ENCODE measurements around the gene MTERF4. TPM values are rescaled to one million over a fixed set of nuclear protein-coding genes. Genes with fewer than 3 reads are reported as not detected.

Gene MTERF4
- total RNA-seq, 4 donors from 2014 or later, result 21.5 to 108 (median 41.3) TPM

DNA sequence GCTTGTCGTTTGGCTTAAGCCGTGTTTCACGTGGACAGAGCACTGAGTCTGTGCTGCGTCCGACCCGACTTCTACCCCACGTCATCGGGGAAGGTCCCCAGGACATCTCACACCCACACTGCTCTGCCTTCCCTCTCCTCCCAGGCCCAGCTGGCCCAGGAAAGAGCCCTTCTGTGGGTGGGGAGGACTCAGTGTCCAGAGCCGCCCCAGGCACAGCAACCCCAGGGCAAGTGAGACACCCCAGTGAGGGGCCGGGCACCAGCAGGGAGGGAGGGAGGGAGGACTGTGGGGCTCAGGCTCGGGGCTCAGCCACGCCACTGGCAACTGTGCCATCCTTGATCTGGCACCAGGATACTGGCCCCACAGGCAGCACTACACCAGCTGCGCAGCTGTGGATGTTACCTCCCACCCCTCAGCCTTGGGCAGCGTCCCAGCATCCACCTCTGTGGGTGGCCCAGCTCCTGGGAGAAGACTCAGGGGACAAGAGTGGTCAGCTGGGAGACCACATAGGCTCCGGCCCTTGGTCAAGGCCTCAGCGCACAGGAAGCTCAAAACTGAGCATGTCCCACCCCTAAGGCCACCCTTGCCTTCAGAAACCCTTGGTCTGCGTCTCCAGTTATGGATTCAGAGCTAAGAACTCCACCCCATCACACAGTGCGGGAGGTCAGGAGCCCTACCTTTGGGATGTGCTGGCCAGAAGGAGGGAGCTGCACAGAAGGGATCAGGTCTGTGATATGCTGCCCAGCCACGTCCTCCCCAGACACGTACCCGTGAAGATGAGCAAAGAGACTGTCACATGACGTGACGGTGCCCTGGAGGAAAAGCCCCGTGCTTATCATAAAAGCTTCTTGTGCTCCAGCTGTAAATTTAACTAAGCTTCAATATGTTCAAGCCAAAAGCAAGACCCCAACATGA is 35.4 kb upstream of the MTERF4 start:
- H3K4me1 ChIP-seq, result no peaks in the 10 kb centered on the region
- no peaks in the 10 kb centered on the region for H3K27me3 ChIP-seq
- intact Hi-C loops (cut with DNase I; ENCODE audit: low total_unique reads), result no loop called here
- DNase-seq, result no peak
- no peaks in the 10 kb centered on the region for H3K36me3 ChIP-seq
- TF ChIP-seq POLR2A (IDR thresholded peaks at IDR 0.05), result no peak
- TF ChIP-seq, protein P1, sequence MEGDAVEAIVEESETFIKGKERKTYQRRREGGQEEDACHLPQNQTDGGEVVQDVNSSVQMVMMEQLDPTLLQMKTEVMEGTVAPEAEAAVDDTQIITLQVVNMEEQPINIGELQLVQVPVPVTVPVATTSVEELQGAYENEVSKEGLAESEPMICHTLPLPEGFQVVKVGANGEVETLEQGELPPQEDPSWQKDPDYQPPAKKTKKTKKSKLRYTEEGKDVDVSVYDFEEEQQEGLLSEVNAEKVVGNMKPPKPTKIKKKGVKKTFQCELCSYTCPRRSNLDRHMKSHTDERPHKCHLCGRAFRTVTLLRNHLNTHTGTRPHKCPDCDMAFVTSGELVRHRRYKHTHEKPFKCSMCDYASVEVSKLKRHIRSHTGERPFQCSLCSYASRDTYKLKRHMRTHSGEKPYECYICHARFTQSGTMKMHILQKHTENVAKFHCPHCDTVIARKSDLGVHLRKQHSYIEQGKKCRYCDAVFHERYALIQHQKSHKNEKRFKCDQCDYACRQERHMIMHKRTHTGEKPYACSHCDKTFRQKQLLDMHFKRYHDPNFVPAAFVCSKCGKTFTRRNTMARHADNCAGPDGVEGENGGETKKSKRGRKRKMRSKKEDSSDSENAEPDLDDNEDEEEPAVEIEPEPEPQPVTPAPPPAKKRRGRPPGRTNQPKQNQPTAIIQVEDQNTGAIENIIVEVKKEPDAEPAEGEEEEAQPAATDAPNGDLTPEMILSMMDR (IDR thresholded peaks at IDR 0.05), result no peak
- no peak overlapping the region for H3K4me3 ChIP-seq
- no peak overlapping the region for H3K27ac ChIP-seq
- H3K9me3 ChIP-seq, result no peaks in the 10 kb centered on the region

DNA sequence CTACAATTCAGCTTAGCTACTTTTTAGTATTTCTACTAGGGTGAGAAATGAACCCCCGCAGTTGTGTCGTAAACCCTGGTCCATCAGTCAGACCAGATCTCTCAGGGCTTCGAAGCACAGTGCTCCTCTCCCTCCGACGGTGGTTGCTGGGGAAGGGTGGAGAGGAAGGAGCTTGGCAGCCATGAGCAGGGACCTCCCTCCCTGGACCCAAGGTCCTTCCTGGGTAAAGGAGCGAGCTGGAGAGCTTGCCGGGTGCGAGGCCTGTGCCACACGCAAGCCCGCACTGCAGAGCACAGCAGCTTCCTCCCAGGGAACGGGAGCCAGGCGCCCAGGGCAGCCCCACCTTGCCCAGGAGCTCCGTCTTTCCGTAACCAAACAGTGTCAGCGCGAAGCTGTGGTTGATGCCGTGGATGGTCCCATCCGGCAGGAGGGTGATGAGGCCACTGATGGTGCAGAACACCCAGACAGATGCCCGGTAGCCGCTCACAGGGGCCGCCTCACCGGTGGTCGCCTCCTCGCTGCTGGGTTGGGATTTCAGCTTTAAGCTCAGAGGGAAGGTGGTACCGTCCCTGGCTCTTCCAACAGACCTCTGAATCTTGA is 34.7 kb upstream of the MTERF4 start:
- intact Hi-C loops (cut with DNase I; ENCODE audit: low total_unique reads), result no loop called here
- H3K9me3 ChIP-seq, result no peaks in the 10 kb centered on the region

DNA sequence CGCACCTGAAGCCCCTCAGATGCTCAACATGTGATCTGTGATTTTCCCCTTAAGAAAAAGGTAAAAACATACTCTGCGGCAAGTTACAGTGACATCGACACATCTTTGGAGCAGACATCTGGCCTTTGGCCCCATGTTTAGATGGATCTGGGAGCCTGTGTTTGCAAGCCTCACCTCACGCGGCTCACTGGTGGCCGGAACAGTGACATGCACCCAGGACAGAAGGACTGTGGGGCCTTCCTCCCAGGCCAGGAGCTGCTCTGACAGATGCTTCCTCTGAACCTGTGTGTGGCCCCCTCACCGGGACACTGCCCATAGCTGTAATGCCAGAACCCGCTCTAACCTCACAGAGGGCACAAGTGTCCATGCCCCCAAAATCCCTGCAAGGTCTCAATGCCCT is 34.1 kb upstream of the MTERF4 start:
- Histone ChIP-seq H3K4me1 (no peaks in the 10 kb centered on the region), H3K36me3 (no peaks in the 10 kb centered on the region), H3K27me3 (no peaks in the 10 kb centered on the region), H3K27ac (no peak overlapping the region), H3K4me3 (no peak overlapping the region), H3K9me3 (no peaks in the 10 kb centered on the region)
- no peak for DNase-seq
- intact Hi-C loops (cut with DNase I; ENCODE audit: low total_unique reads), result no loop called here
- TF ChIP-seq POLR2A (IDR thresholded peaks at IDR 0.05), result no peak
- TF ChIP-seq, protein P1 (IDR thresholded peaks at IDR 0.05), result no peak

More for the DNA sequence above, 34.7 kb upstream of the MTERF4 start:
- DNase-seq, result no peak
- Histone ChIP-seq H3K27ac (no peak overlapping the region), H3K4me3 (no peak overlapping the region), H3K27me3 (no peaks in the 10 kb centered on the region), H3K36me3 (no peaks in the 10 kb centered on the region), H3K4me1 (no peaks in the 10 kb centered on the region)
- no peak for TF ChIP-seq POLR2A (IDR thresholded peaks at IDR 0.05)

DNA sequence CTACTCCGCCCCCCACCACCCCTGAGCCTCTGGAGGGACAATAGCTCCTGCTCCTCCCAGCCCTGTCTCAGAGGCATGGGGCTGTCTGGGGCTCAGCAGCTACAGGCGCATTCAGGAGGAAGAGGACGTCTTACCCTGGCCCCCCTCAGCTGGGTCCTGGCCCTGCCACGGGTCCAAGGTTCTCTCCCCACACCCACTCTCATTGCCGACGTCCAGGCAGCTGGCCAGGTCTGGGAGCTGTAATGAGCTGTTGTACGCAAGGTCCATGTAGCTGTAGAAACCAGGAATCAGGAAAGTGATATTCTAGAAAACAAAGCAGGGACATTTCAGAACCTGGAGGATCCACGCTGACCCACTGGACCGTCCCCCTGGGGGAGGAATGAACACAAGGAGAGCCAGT is 33.6 kb upstream of the MTERF4 start:
- Histone ChIP-seq H3K4me1 (no peaks in the 10 kb centered on the region), H3K4me3 (no peak overlapping the region), H3K36me3 (no peaks in the 10 kb centered on the region), H3K9me3 (no peaks in the 10 kb centered on the region), H3K27ac (no peak overlapping the region), H3K27me3 (no peaks in the 10 kb centered on the region)
- intact Hi-C loops (cut with DNase I; ENCODE audit: low total_unique reads), result no loop called here
- TF ChIP-seq, protein P1 (IDR thresholded peaks at IDR 0.05), result no peak
- TF ChIP-seq POLR2A (IDR thresholded peaks at IDR 0.05), result no peak
- no peak for DNase-seq

DNA sequence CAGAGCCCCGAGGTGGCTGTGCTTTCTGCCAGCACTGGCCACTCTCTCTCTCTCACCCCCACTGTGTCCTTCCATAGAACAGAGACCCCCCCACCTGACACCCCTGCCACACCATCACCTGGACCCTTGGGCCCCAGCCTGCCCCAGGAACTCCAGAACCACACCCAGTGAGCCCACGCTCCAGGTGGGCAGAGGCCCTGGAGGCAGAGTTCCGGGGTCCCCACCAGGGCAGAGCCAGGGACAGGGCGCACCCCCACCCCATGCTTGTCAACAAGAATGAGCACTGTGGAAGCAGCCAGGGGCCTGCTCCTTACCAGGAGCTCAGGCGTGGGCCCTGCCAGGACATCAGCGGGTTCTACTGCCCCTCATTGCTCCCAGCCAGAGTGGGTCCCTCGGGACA is 32.6 kb upstream of the MTERF4 start:
- DNase-seq, result no peak
- H3K27ac ChIP-seq, result no peak overlapping the region
- TF ChIP-seq, protein P1 (IDR thresholded peaks at IDR 0.05), result no peak
- TF ChIP-seq POLR2A (IDR thresholded peaks at IDR 0.05), result no peak
- no peaks in the 10 kb centered on the region for H3K27me3 ChIP-seq
- H3K36me3 ChIP-seq, result no peaks in the 10 kb centered on the region
- intact Hi-C loops (cut with DNase I; ENCODE audit: low total_unique reads), result no loop called here
- no peaks in the 10 kb centered on the region for H3K9me3 ChIP-seq
- no peaks in the 10 kb centered on the region for H3K4me1 ChIP-seq
- H3K4me3 ChIP-seq, result no peak overlapping the region

Measured in uterus (tissue), 4 donors.